Testis (tissue), 2 donors: ENCODE measurements around the gene MED27.

Source experiments
- CTCF ChIP-seq, 3 experiments: fragments of 450-650 bp in 2 of 3; fragments of 200-600 bp in 1 of 3; sonication (generic) in 1 of 3; IDR thresholded peaks; one replicate each; pipeline ENCODE4 v1.5.1; 2016 to 2019; ENCODE audit warnings: antibody characterized with exemption in 3 of 3, mild to moderate bottlenecking in 2 of 3, moderate library complexity in 1 of 3
- POLR2A ChIP-seq: fragments of 450-650 bp; IDR thresholded peaks from one replicate; pipeline ENCODE4 v1.6.1; 2017; ENCODE audit warnings: antibody characterized with exemption, mild to moderate bottlenecking, moderate library complexity

GRCh38 chr9:132059361-132059760 lies 20.3 kb downstream of the MED27 start:
- TF ChIP-seq CTCF (IDR thresholded peaks at IDR 0.05) (no peak), POLR2A (no peak)
